K562 (cell line): ENCODE data around the gene SNUPN. TPM values are rescaled to one million over a fixed set of nuclear protein-coding genes. Genes with fewer than 3 reads are reported as not detected.
A peak's percentile ranks its signal among the peaks of the same experiment; 100 is the strongest.

Source experiments
- EP300 ChIP-seq: IDR thresholded peaks from 2 replicates; pipeline ENCODE4 v1.6.1; 2012; ENCODE audit warnings: low read length, improper control_type of control experiment
- EP400 ChIP-seq: fragments of 450-650 bp; IDR thresholded peaks from 2 replicates; pipeline ENCODE4 v1.6.1; 2017; ENCODE audit warnings: antibody characterized with exemption, mild to moderate bottlenecking, moderate library complexity
- HDAC3 ChIP-seq: fragments of 450-650 bp; IDR thresholded peaks from 2 replicates; pipeline ENCODE4 v1.6.1; 2018; ENCODE audit warnings: borderline replicate concordance, mild to moderate bottlenecking, moderate library complexity; ENCODE audit not compliant: partially characterized antibody
- MTF1 ChIP-seq: fragments of 250-450 bp; sonication (Bioruptor Pico); IDR thresholded peaks from 2 replicates; pipeline ENCODE4 v1.9.0; 2021; ENCODE audit warnings: moderate library complexity, mild to moderate bottlenecking, inconsistent platforms, borderline replicate concordance
- NCOR1 ChIP-seq: fragments of 450-650 bp; IDR thresholded peaks from 2 replicates; pipeline ENCODE4 v1.6.1; 2016; ENCODE audit warnings: mild to moderate bottlenecking, moderate library complexity
- SMARCE1 ChIP-seq: fragments of 450-650 bp; IDR thresholded peaks from 2 replicates; pipeline ENCODE4 v1.7.1; 2016; ENCODE audit warnings: mild to moderate bottlenecking
- SRSF9 ChIP-seq: fragments of 200-400 bp; formaldehyde crosslinking; IDR thresholded peaks from 2 replicates; pipeline ENCODE4 v1.6.1; 2017; ENCODE audit warnings: low read depth, low read length, borderline replicate concordance
- ZFP36 ChIP-seq: fragments of 150-350 bp; IDR thresholded peaks from 2 replicates; pipeline ENCODE4 v1.6.1; 2018; ENCODE audit warnings: low read length, low read depth; ENCODE audit not compliant: partially characterized antibody
- ZNF41 ChIP-seq: fragments of 250-450 bp; sonication (Bioruptor Pico); conservative IDR thresholded peaks from 2 replicates; pipeline ENCODE4 v1.4.0; 2020; ENCODE audit warnings: mild to moderate bottlenecking
- polyA plus RNA-seq, 8 experiments: library from polyadenylated mRNA; depleted of rRNA in 4 of 8; stranded (reverse) in 5 of 8; unstranded in 3 of 8; fragments of >200 nt; fragmentation: Nextera tagmentation in 2 of 8; fragmentation: Illumina TruSeq in 1 of 8; extraction: Ambion mirVana in 2 of 8; extraction: Trizol in 1 of 8; gene quantifications; 2 replicates each; pipeline versions ENCODE4 v1.2.1 to v1.2.3, GENCODE V29; 2011 to 2014; ENCODE audit warnings: inconsistent platforms in 1 of 8, missing spikeins in 1 of 8
- total RNA-seq, 7 experiments: library from RNA; depleted of rRNA in 6 of 7; stranded (reverse); fragments of >200 nt in 6 of 7; fragmentation: Illumina TruSeq in 2 of 7; extraction: Trizol in 2 of 7; gene quantifications; 2 replicates each; pipeline versions ENCODE4 v1.2.1 to v1.2.3, GENCODE V29; 2011 to 2021; ENCODE audit warnings: low replicate concordance in 1 of 7
- TF ChIP-seq, protein P1 (sequence below): sonication (generic); formaldehyde crosslinking; IDR thresholded peaks from 2 replicates; pipeline ENCODE4 v1.8.0; 2022; ENCODE audit warnings: mild to moderate bottlenecking, low read depth, missing genetic modification reagents
- TF ChIP-seq, protein P2 (sequence below): fragments of 250-450 bp; sonication (Bioruptor Pico); IDR thresholded peaks from 2 replicates; pipeline ENCODE4 v1.8.0; 2021; ENCODE audit warnings: mild to moderate bottlenecking, moderate library complexity
- TF ChIP-seq, protein P3 (sequence below): sonication (generic); formaldehyde crosslinking; IDR thresholded peaks from 2 replicates; pipeline ENCODE4 v1.8.0; 2022; ENCODE audit warnings: missing genetic modification reagents, mild to moderate bottlenecking, borderline replicate concordance

SNUPN gene
- total and polyA plus RNA-seq, 9 of the 15 experiments (the other 6 are each of a cell fraction or from before 2014, with no cell fraction given), result 32.2 to 78.3 (median 40.0) TPM

DNA sequence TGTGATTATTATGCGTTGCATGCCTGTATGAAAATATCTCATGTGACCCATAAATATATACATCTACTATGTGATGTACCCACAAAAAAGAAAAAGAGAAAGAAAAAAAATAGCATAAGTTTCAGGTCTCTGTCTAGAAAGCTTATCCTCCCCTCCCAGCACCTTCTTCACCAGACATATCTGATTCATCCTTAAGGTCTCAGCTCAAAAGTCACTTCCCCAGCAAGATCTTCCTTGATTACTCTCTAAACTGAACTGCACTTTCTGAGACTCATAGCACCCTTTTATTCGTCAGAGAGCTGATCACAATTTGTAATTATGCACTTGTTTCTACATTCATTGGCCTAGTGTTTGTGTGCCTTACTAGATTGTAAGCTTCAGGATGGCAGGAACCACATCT is 35.3 kb downstream of the SNUPN start (continued):
- TF ChIP-seq SRSF9, result no peak
- 0 out of 2 replicates have a peak, but pooled peaks have one; percentile 39 for TF ChIP-seq NCOR1
- no peak for TF ChIP-seq MTF1 (CRISPR knock-in tag)
- TF ChIP-seq, protein P1, sequence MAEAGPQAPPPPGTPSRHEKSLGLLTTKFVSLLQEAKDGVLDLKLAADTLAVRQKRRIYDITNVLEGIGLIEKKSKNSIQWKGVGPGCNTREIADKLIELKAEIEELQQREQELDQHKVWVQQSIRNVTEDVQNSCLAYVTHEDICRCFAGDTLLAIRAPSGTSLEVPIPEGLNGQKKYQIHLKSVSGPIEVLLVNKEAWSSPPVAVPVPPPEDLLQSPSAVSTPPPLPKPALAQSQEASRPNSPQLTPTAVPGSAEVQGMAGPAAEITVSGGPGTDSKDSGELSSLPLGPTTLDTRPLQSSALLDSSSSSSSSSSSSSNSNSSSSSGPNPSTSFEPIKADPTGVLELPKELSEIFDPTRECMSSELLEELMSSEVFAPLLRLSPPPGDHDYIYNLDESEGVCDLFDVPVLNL (CRISPR knock-in tag), result no peak
- TF ChIP-seq ZFP36, result no peak
- TF ChIP-seq, protein P2, sequence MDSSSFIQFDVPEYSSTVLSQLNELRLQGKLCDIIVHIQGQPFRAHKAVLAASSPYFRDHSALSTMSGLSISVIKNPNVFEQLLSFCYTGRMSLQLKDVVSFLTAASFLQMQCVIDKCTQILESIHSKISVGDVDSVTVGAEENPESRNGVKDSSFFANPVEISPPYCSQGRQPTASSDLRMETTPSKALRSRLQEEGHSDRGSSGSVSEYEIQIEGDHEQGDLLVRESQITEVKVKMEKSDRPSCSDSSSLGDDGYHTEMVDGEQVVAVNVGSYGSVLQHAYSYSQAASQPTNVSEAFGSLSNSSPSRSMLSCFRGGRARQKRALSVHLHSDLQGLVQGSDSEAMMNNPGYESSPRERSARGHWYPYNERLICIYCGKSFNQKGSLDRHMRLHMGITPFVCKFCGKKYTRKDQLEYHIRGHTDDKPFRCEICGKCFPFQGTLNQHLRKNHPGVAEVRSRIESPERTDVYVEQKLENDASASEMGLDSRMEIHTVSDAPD (CRISPR knock-in tag), result no peak
- 0 out of 2 replicates have a peak, but pooled peaks have one; percentile 16 for TF ChIP-seq EP400
- TF ChIP-seq EP300, result no peak
- TF ChIP-seq HDAC3, result peak; percentile 37
- TF ChIP-seq, protein P3, sequence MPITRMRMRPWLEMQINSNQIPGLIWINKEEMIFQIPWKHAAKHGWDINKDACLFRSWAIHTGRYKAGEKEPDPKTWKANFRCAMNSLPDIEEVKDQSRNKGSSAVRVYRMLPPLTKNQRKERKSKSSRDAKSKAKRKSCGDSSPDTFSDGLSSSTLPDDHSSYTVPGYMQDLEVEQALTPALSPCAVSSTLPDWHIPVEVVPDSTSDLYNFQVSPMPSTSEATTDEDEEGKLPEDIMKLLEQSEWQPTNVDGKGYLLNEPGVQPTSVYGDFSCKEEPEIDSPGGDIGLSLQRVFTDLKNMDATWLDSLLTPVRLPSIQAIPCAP (CRISPR knock-in tag), result no peak
- TF ChIP-seq ZNF41 (CRISPR knock-in tag), result no peak
- 0 out of 2 replicates have a peak, but pooled peaks have one; percentile 23 for TF ChIP-seq SMARCE1
